ENCODE data around the gene TMPRSS13.
"Not testable (repeated sequence)": the region's sequence is repeated elsewhere in the genome, so short reads cannot be mapped to it uniquely, and the experiment has no call there.

- not testable (repeated sequence) for TF ChIP-seq EZH2 (IDR thresholded peaks at IDR 0.05; ENCODE audit: insufficient read depth, poor library complexity, severe bottlenecking); EZH2phosphoT487 (IDR thresholded peaks at IDR 0.05; ENCODE audit: insufficient read depth, low read depth)
These were observed 19.3 kb upstream of the TMPRSS13 start for GRCh38 chr11:117948466-117948865.
